Measurements from ENCODE around the gene GATB.

- TF ChIP-seq CTCF (IDR thresholded peaks at IDR 0.05; ENCODE audit: low read length) (no peak), EZH2 (IDR thresholded peaks at IDR 0.05; ENCODE audit: borderline replicate concordance, low read length) (no peak)
These were observed 135.9 kb downstream of the GATB start for GRCh38 chr4:151624626-151625565.
